Putamen (tissue), 1 donor: ENCODE measurements around the gene OXSR1.
"Not testable (repeated sequence)": the region's sequence is repeated elsewhere in the genome, so short reads cannot be mapped to it uniquely, and the experiment has no call there.

Experiments used
- DNase-seq: peaks from one replicate; pipeline ENCODE4 v3.0.0-alpha.2; 2016; ENCODE audit warnings: low spot score

Gene OXSR1

GRCh38 chr3:38143511-38143910 is 21.8 kb upstream of the OXSR1 start:
- no peak for DNase-seq

- DNase-seq = no peak
Observed at GRCh38 chr3:38146504-38146903, 18.8 kb upstream of the OXSR1 start.

- no peak for DNase-seq
Observed at GRCh38 chr3:38147421-38147820, 17.9 kb upstream of the OXSR1 start.

GRCh38 chr3:38148311-38148882 is 16.9 kb upstream of the OXSR1 start:
- no peak for DNase-seq

GRCh38 chr3:38149708-38150107 is 15.6 kb upstream of the OXSR1 start:
- no peak for DNase-seq

GRCh38 chr3:38150780-38151528 is 14.4 kb upstream of the OXSR1 start:
- no peak for DNase-seq

GRCh38 chr3:38151667-38152265 is 13.6 kb upstream of the OXSR1 start:
- no peak for DNase-seq

GRCh38 chr3:38152609-38153008 is 12.7 kb upstream of the OXSR1 start:
- no peak for DNase-seq

- no peak for DNase-seq
Observed at GRCh38 chr3:38153221-38153620, 12.1 kb upstream of the OXSR1 start.

GRCh38 chr3:38154033-38154494 is 11.3 kb upstream of the OXSR1 start:
- DNase-seq = no peak

- no peak for DNase-seq
Observed at GRCh38 chr3:38154625-38155255, 10.6 kb upstream of the OXSR1 start.

GRCh38 chr3:38155825-38156224 is 9.5 kb upstream of the OXSR1 start:
- no peak for DNase-seq

GRCh38 chr3:38157117-38157516 is 8.2 kb upstream of the OXSR1 start:
- DNase-seq = no peak

- DNase-seq = no peak
Observed at GRCh38 chr3:38157595-38157994, 7.7 kb upstream of the OXSR1 start.

GRCh38 chr3:38158472-38158871 is 6.9 kb upstream of the OXSR1 start:
- no peak for DNase-seq

- DNase-seq = not testable (repeated sequence)
Observed at GRCh38 chr3:38160704-38161103, 4.6 kb upstream of the OXSR1 start.

GRCh38 chr3:38163117-38163840 is 2.1 kb upstream of the OXSR1 start:
- no peak for DNase-seq

GRCh38 chr3:38163841-38164642 is 1.3 kb upstream of the OXSR1 start:
- DNase-seq = no peak

- no peak for DNase-seq
Observed at GRCh38 chr3:38164643-38164951, 740 bp upstream of the OXSR1 start.

GRCh38 chr3:38165722-38166387 is 518 bp downstream of the OXSR1 start:
- peak; percentile 41 for DNase-seq

GRCh38 chr3:38167591-38167990 is 2.3 kb downstream of the OXSR1 start:
- no peak for DNase-seq
